Islet of Langerhans (tissue), 1 donor: ENCODE data around the gene LDB1.

Source experiments
- FAIRE-seq: peaks from one replicate; lab custom pipeline; 2011; peaks lifted over from hg19 to GRCh38; lab: Jason Lieb, UNC

LDB1 gene

DNA sequence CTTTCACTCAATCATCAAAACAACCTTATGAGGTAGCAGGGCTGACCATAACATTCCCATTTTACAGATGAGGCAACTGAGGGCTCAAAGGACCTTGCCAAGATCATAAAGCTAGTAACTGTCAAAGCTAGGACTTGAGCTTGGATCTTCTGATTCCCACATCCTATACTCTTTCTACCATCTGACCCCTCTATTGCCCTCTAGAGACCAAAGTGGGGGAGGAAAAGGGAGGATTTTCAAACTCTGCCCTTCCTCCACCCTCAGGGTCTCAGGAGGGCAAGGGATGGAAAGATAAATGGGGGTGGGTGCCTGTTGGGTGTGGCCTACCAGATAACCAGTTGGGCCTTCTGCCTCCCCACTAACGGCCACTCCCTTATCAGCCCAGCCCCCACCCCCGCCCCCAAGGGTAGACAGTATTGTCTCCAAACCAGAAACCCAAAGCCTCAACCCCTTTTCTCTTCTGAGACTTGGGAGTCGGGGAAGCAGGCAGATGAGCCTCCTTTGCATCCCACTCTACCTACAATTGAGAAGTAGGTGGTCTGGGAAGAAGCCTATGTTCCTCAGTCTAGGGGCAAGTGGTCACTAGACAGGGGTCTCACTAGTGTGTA is 7.9 kb downstream of the LDB1 start:
- FAIRE-seq, result no peak

DNA sequence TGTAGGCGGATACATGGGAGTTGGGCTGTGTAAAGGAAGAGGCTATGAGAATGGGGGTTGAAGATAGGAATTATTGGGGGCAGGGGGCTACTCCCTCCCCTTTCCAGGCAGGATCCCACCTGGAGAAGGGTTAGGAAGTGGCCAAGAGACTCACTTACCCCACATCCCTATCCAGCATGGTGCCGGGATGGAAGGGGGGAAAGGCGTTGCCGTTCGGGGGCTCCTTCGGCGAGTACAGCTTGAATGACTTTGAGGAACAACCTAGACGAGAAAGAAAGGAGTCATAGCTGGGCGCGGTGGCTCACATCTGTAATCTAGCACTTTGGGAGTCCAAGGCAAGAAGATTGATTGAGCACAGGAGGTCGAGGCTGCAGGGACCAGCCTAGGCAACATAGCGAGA is 8.9 kb downstream of the LDB1 start:
- no peak for FAIRE-seq

DNA sequence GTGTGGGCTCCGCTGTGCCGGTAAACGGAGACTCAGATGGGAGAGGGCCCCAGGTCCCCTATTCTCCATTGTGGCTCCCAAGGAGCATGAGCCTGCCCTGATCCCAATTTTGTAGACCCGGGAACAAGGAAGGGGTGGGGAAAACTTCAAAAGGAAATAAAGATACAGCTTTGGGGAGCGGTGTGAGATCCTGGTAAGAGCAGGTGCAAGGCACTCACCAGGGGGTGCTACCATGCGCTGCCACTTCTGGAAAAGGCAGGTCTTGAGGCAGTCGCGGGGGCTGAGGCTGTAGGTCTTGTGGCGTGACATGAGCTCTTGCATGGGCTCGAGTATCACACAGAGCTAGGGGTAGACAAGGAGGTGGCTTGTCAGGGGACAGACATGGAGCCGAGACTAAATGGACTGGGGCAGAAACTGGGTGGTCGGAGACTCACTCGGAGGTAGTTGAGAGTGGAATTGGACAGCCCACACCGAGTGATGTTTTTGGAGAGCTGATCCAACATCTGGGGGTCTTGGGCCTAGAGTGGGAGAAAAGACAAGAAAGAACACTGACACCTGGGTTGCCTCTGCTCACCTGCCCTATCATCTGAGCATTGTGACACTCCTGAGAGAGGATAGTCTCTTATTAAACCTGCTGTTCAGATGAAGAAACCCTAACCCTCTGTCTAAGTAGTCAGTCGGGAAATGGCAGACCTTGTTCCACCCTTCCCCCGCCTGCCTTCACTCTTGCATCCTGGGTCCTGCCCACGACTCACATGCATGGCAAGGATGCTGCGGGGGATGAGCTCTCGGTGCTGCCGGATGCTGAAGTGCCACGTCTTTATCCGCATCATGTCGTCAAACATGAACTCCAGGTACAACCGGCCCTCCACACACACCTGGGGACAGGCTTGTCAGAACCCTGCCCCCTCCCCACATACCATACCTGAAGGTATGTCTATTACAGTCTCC is 10.7 kb downstream of the LDB1 start:
- no peak for FAIRE-seq

DNA sequence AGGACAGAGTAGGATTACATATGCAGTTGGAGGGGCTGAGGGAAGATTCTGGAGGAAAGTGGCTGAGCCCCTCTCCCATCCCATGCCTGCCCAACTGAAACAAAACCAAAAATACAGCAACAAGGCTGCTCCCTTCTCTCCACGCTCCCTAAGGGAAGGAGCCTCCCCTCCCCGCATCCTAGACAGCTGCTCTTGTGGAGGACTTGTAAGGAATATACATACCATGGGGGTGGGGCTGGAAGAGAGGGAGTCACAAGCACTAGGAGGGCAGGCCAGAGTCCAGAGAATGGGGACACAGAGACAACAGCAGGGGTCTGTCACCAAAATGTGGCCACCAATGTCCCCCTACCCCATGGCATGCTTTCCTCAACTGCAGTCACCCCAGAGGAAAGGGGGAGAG is 13.2 kb downstream of the LDB1 start:
- FAIRE-seq, result no peak

DNA sequence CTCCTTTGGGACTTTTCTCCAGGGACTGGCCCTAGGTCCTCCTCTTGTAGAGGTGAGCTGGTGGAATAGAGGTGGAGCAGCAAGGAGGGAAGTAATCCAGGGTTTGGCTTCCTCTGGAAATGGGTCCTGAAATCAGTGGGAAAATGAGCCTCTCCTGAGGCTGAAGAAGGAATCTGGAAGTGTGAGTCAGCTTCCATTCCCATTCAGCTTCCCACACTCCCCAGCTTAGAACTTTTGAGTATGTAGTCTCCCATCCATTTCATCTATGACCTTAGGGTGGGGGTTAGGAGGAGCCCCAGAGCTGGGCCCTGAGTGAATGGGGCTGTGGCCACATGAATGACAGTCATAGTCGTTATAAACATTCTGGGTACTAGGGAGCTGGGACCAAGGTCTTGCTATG is 17.7 kb downstream of the LDB1 start:
- no peak for FAIRE-seq

DNA sequence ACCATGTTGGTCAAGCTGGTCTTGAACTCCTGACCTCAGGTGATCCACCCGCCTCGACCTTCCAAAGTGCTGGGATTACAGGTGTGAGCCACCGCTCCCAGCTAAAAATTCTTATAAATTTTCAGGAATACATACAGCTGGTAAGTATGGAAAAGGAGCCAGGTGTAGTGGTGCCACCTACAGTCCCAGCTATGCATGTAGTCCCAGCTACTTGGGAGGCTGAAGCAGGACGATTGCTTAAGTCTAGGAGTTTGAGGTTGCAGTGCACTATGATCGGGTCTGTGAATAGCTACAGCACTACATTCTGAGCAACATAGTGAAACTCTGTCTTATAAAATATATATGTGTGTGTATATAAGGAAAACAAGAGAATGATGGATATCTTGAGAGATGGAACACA is 19.0 kb downstream of the LDB1 start:
- no peak for FAIRE-seq

DNA sequence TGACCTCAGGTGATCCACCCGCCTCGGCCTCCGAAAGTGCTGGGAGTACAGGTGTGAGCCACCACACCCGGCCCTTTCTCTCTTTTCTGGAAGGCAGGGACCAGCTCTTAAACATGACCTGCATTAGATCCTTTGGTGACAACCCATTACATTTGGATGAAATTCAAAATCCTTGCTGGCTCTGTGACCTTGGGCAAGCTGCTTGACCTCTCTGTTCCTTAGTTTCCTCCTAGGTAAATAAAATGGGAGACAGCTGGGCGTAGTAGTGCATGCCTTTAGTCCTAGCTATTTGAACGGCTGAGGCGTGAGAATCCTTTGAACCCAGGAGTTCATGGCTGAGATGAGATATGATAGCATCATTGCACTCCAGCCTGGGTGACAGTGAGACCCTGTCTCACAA is 23.7 kb downstream of the LDB1 start:
- no peak for FAIRE-seq

DNA sequence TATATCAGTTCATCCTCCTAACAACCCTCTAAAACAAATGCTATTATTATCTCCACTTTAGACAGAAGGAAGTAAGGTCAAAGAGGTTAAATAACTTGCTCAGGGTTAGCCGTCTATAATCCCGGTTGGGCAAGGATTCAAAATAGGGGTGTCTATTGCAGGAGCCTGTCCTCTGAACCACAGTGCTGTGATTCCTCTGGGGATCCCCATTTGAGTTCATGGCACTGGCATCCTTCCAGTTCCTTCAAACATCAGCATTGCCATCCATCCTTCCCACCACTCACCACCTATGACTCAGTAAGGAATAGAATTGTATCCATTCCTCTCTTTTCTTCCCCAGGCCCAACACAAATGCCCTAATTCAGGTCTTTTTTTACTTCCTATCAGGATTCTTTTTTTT is 29.4 kb downstream of the LDB1 start:
- FAIRE-seq, result no peak

DNA sequence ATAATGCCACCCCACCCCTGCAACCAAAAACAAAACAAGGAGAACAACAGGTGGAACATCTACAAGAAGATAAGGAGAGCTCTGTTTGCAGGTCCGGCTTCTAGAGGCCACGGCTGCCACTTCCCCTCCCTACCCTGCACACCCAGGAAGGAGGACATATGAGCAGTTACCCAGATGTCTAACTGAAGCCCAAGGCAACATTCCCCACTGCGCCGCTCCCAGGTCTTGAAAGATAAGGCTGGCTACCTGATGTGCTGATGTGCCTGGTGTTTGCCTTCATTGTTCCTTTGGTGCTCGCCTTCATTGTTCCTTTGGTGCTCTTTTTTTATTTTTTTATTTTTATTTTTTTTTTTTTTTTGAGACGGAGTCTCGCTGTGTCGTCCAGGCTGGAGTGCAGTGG is 34.0 kb downstream of the LDB1 start:
- FAIRE-seq, result no peak

DNA sequence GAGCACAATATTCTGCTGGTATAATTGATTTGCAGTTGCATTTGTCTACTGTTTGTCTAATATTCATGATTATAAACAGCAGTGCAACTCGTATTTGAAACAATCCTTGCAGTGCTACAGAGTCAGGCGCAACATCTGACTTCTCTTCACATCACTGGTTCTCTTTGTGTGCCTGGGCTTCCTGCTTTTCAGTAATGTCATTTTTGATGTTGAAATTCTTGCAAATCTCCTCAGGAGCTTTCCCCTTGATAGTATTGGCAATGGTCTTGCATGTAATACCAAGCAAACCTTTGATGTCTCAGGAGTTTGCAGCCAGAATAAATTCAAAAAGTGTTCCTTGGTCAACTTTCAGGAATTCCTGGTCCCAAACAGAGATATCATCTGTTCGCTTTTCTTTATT is 34.8 kb downstream of the LDB1 start:
- no peak for FAIRE-seq

DNA sequence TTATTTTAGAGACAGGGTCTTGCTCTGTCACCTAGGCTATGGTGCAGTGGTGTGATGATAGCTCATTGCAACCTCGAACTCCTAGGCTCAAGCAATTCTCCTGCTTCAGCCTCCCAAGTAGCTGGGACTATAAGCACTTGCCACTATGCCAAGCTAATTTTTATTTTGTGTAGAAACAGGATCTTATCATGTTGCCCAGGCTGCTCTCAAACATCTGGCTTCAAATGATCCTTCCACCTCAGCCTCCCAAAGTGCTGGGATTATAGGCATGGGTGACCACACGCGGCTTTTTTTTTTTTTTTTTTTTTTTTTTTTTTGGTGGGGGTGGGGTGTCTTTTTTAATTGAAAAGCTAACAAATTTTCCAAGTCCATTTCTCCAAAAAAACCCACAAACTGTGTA is 36.6 kb downstream of the LDB1 start:
- no peak for FAIRE-seq

DNA sequence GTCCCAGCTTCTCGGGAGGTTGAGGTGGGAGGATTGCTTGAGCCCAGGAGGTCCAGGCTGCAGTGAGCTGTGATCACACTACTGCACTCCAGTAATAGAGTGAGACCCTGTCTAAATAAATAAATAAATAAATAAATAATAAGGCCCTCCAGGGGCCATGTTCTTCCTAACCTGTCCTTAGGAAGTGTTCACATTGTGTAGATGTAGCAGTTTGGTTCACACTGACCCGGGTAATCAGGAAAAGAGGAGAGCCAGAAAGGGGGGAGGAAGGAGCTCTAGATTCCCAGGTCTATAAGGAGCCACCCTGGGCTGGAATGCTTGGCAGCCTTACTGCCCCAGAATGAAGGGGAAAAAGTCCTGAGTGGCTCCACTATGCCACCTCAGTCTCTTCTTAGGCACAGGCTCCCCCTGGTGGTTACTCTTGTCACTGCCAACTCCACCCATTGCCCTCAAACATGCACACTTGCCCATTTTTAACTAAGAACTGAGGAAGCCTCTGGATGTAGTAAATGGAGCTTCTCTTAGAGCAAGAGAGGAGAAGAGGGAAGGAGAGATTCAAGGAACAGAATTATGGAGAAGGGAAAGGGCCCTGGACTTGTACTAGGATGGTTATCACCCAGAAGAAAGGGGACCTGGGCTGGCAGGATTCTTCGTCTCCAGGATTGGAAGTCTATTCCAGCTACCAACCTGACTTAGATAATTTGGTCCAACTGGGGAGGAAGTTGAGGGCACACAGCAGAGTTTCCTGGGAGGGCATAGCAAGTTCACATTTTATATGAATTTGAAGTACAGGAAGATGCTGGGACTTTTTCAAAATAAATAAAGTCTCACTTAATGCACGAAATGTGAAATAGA is 47.3 kb downstream of the LDB1 start:
- FAIRE-seq, result no peak

DNA sequence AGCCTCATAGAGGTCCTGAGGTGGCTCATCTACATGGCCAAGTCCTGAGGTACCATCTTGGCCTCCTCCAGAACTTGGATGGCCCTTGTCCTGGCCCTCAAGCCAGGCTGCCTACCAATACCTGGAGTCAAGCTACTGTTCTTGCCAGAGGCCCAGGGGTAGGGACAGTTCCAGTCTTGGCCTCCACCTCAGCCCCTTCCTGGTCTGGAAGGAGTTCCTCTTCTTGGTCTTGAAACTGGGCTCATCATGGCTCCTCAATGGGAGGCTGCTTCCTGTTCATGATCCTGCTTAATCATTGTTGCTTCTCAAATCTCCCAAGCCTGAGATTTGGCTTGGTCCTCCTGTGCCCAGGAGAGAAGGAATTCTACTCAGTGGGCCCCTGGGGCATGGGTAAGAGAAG is 51.1 kb downstream of the LDB1 start:
- FAIRE-seq, result no peak

DNA sequence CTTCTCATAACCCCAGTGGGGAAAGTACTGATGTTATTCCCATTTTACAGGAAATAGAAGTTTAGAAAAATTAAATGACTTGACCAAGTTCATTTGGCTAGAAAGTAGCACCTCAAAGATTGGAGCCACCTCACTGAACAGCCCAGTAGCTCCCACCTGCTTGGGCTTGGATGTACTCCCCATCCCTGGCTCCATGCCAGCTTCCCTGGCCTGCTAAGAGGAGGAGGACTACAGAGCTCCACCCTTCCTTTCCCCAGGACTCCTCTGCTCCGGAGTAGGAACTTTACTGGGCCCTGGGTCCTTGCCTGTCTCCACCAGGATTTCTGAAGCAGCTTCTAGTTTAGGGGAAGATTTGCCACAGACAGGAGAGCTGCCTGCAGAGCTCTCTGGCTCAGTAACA is 52.0 kb downstream of the LDB1 start:
- FAIRE-seq, result no peak

DNA sequence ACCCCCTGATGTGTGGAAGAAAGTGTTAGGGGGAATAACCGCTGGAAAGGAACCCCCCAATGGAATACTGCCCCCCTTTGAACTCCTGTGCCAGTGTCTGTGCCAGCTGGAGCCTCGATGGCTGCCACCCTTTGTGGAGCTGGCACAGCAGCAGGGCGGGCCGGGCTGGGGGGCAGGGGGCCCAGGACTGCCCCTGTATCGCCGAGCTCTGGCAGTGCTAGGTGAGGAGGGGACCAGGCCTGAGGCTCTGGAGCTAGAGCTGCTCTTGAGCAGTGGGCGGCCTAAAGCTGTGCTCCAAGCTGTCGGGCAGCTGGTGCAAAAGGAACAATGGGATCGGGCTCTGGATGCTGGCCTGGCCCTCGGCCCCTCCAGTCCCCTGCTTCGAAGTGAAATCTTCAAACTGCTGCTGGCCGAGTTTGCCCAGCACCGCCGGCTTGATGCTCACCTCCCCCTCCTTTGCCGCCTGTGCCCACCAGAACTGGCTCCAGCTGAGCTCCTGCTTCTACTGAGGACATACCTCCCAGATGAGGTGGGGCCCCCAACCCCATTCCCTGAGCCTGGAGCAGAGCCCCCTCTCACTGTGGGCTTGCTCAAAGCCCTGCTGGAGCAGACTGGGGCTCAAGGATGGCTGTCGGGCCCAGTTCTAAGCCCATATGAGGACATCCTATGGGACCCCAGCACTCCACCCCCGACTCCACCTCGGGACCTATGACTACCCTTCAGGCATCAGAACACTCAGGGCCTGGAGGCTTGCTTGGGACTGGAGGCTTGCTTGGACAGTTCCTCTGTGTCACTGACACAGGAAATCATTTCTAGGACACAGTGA is 52.9 kb downstream of the LDB1 start:
- no peak for FAIRE-seq

DNA sequence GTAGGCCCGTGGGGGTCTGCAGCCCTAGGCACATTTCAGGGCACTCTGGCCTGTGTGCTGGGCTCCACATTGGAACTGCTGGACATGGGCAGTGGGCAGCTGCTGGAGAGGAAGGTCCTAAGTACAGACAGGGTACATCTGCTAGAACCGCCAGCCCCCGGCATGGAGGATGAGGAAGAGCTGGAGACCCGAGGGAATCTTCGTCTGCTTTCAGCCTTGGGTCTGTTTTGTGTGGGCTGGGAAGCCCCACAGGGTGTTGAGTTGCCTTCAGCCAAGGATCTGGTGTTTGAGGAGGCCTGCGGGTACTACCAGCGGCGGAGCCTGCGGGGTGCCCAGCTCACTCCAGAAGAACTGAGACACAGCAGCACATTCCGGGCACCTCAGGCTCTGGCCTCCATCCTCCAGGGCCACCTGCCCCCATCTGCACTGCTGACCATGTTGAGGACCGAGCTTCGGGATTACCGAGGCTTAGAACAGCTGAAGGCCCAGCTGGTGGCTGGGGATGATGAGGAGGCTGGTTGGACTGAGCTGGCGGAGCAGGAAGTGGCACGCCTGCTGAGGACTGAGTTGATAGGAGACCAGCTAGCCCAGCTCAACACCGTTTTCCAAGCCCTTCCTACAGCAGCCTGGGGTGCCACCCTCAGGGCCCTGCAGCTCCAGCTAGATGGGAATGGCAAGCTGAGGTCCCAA is 53.6 kb downstream of the LDB1 start:
- FAIRE-seq, result no peak

DNA sequence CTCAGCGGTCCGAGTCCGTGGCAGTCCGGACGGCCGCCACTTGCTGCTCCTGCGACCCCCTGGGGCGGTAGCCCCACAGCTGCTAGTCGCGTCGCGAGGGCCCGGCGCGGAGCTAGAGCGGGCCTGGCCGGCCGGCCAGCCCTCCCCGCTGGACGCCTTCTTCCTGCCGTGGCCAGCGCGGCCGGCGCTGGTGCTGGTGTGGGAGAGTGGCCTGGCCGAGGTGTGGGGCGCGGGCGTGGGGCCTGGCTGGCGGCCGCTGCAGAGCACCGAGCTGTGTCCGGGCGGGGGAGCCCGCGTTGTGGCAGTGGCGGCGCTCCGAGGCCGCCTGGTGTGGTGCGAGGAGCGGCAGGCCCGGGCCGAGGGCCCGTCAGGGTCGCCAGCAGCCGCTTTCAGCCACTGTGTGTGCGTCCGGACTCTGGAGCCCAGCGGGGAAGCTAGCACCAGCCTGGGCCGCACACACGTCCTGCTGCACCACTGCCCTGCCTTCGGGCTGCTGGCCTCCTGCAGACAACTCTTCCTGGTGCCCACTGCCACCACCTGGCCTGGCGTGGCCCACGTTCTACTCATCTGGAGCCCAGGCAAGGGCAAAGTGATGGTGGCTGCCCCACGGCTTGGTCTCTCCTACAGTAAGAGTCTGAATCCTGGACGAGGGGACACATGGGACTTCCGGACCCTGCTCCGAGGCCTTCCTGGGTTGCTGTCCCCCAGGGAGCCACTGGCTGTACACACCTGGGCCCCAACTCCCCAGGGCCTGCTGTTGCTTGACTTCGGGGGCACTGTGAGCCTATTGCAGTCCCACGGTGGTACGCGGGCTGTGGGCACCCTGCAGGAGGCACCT is 54.4 kb downstream of the LDB1 start:
- no peak for FAIRE-seq

DNA sequence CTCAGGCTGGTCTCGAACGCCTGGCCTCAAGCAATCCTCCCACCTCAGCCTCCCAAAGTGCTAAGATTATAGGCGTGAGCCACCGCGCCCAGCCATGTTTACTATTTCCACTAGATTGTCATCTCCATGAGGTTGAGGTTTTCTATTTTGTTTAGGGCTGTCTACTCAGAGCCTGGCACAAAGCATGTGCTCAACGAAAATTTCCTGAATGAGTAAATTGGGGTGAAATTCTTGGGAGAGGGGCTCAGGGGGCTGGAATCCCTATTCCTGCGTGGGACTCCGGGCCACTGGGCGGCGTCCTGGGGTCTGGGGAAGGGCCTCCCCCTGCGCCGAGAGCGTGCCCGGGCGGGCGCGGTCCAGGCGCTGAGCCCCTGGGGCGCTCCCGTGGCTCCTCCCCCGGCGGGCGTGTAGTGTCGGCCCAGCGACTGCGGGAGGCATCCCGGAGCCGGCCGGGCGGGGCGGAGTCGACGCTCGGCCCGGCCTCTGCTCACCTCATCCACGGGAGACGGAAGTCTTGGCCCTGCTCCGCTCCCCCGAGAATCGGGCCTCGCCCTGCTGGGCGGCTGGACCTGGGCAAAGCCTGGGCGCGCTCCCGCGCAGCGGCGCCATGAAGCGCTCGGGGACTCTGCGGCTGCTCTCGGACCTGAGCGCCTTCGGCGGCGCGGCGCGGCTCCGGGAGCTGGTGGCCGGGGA is 55.2 kb downstream of the LDB1 start, which contains the start of gene HPS6:
TSS of gene HPS6 (plus strand) at position 482 of the 693 bp plus-strand sequence. CDS start at position 608, 126 bp downstream.
- no peak for FAIRE-seq

DNA sequence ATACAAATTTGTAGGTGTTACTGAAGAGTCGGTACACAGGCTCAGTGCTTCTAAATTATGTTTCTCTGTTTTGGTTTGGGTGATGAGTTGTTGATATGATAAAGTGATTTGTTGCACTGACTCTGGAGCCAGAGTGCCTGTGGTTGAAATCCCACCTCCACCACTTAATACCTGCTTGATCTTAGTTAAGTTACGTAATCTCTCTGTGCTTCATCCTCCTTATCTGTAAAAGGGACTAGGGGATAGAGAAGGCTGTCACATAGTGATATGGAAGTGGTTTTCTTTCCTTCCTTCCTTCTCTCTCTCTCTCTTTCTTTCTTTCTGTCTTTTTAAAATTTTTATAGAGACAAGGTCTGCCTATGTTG is 55.7 kb downstream of the LDB1 start:
- no peak for FAIRE-seq

DNA sequence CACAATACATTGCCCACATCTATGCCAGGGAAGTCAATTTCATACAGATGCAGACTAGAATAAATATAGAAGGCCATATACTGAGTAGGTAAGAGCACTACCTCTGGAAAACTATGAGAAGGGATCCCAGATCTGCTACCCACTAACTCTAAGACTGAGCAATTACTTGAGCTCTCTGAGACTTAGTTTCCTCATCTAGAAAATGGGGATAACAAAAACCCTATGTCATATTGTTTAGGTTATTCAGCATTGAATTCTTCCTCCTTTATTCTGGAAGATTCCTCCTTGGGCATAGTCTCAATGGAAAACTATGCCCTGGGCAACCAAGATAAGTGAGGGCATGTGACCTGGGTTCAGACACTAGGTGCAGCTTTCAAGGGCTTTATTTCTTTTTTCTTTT is 60.2 kb downstream of the LDB1 start:
- FAIRE-seq, result no peak
